Left cardiac atrium (tissue), 4 donors: Measurements from ENCODE around the gene CFAP97D1. TPM values are rescaled to one million over a fixed set of nuclear protein-coding genes. Genes with fewer than 3 reads are reported as not detected.

Experiments used
- ATAC-seq, 2 donors: fragments of 200-7000 bp; cut with Tn5 transposase; one replicate each; pipeline ENCODE4 v1.9.1; 2020; ENCODE audit warnings: mild to moderate bottlenecking in 2 of 2, moderate library complexity in 2 of 2
- DNase-seq: peaks from one replicate; pipeline ENCODE4 v3.0.0-alpha.2; 2020
- intact Hi-C, 2 donors: fragments of 100-400 bp; cut with DNase I; formaldehyde crosslinking; loops; one replicate each; pipeline versions ENCODE4 v1.14.1 to v1.15.1; 2022 to 2023
- total RNA-seq, 2 donors: library from RNA; stranded (reverse); fragmentation: NEBNext Ultra II Directional; extraction: Animal tissue kit (Norgen Biotek cat#: 25700); gene quantifications; one replicate each; pipeline ENCODE4 v1.2.1, GENCODE V29; 2021
- donor health status: DM: no; HTN: yes; CAD: no.
- donor health status: DM: no; HTN: yes; CAD: no; lungs with severe emphysema.
- donor health status: DM: yes; HTN: yes; CAD: no.
- donor health status: Dilated cardiomyopathy.

The CFAP97D1 gene
- total RNA-seq, 2 donors from 2014 or later, result not detected

DNA sequence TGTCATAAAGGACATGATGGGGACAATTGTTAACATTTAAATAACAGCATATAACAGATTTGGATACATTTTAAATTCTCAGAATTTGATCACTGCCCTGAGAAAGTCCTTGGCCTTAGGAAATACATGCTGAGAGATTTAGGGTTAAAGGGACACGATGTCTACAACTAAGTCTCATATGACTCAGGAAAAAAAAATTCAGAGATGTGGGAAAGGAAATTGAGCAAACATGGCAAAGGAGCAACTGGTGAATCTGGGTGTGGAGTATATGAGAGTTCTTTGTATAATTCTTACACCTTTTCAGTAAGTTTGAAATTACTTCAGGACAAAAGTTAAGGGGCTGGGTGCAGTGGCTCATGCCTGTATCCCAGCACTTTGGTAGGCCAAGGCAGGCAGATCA, 34.5 kb downstream of the CFAP97D1 start:
- intact Hi-C loops, result no loop called here
- no peak for DNase-seq
- no peak for ATAC-seq

DNA sequence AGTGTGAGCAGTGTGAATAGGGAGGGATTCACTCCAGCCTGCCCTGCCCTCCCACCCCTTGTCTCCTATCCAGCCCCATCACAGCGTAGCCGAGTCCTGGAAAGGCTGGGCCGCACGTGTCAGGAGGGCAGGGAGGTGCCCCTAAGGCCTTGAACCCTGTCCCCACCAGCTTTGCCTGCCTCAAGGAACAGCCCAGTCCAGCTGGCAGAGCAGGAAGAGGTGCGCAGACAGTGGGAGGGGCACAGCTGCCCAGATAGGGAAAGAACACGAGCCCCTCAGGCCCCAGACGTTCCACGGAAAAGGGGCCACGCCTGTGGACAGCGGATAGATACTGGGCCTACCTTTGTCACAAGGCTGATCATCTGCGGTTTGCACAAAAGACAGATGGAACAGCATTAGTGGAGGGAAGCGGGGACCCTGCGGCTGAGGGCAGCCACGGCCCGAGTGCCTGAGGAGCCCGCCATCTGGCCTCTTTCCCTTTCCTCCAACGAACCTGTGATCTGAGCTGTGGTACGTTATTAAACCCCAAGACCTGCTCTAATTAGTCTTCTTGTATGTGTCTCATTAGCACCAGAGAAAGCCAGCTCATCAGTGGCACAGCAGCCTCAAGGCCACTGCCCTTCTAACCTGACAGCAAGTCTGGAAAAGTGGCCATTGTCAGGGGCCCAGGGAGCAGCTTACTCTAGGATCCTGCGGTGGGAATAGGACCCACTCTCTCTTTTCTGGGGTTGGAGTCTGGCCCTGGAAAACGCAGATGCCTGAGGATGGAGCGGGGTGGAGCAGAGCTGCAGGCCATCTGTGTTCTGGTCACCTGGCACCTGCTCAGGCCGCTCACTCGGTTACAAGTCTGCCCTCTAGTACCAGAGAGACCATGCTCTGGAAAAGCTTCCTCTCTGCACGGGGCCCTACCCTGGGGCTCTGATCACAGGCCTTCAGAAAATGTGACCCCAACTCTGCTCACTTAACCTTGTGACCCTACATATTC, 36.4 kb downstream of the CFAP97D1 start:
- DNase-seq, result no peak
- intact Hi-C loops, result no loop called here
- ATAC-seq, result no peak

- intact Hi-C loops, result no loop called here
- ATAC-seq, result no peak
- DNase-seq, result no peak
Measured at GRCh38 chr17:43817826-43818225, 37.6 kb downstream of the CFAP97D1 start.

GRCh38 chr17:43818966-43819365, 38.7 kb downstream of the CFAP97D1 start:
- intact Hi-C loops, result no loop called here
- no peak for DNase-seq
- no peak for ATAC-seq

DNA sequence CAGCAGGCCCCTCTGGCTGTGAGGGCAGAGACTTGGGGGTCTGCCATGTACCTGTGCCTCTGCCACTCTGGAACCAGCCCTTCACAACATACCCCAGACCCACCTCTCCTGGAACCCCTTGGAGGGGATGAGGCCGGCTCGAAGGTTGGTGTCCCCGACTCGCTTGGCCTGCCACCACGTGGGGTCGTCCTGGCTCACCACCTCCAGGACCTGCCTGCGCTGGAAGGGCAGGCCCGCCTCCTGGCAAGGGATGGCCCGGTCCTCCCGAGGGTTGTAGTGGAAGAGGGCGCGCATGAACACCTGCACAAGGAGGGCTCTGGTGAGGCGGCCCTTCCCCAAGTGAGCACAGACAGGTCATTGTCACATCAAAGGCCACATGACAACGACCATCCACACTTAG, 40.5 kb downstream of the CFAP97D1 start:
- ATAC-seq (no peak), DNase-seq (no peak)
- intact Hi-C loops, result no loop called here

DNA sequence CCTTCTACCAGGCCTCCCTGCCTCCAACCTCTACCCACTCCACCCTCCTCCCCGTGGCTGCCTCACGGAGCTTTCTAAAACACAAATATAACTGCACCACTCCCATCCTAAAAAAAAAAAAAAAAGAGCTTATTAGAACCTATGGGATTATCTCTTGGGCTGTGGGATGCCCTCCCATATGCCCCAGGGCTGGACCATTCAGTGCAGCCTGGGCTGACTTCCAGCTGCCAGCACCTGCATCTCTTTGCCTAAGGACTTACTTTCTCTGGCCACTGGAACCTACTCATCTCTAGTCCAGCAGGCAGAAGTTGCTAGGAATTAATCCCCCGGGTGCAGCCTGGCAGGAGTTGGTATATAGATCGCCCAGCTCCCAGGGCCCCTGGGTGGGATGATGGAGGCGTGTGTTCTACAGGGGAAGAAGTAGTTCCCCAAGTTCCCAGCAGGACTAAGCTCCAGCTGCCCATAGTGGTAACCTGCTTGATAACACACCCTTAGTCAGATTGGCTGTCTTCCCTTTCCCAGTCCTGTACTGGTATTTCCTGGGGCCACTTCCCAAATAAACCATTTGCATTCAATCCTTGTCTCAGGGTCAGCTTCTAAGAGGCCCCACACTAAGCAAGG, 42.4 kb downstream of the CFAP97D1 start:
- intact Hi-C loops, result loop anchor here in 1 of 2 donors (2.0 kb wide), 1 partner anchor 50 kb away; no protein-coding TSS in a partner anchor
- DNase-seq (no peak), ATAC-seq (peak; percentile 28 to 41)

DNA sequence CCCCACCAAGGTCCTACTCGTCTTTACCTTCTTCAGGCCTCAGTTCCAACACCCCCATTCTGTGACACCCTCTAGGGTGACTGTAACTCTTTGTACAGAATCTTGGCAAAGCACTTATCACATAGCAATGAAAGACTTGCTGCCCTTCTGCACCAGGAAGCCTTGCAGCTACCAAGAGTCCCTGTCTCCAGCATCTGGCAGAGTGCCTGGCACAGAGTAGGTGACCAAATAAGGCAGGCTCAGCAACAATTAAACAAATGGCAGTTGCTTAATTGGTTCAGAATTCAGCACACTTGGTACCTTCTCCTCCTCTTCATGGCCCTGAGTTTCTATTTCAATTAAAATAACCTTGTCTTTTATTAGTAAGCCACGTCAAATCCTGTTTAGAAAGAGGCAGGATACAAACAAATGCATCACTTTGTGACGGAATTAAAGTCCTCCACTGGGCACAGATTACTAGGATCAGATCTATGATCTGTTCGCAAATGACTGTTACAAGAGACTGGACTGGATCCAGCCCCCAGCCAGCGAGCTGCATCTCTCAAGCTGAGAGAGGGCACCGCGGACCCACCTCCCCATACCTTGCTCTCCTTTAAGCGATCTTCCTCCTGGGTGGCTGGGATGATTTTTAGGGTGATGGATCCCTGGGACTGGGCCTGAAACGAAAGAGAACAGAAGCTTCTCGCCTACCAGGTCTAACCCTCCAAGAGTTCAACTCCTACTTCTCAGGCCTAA, 43.3 kb downstream of the CFAP97D1 start:
- intact Hi-C loops, result loop anchor here in 1 of 2 donors (2.0 kb wide), 1 partner anchor 49 kb away; no protein-coding TSS in a partner anchor
- ATAC-seq, result peak; percentile 80 to 86
- DNase-seq, result peak; percentile 77

DNA sequence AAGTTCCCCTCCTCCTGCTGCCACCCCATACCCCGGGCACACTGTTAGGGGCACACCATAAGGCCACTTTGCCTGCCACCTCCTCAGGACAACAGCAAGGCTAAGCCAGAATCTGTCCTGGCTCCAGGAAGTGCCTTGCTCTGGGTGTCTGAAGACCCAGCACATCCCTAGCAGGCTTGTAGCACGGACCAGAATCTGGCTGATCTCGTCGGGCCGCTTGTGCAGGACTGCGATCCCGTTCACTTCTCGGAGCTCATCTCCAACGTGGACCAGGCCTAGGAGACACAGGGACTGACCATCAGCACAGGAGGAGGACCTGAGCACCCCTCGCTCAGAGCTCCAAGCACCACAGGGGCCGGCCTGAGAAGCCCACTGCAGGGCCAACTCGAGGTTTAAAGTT, 45.3 kb downstream of the CFAP97D1 start:
- intact Hi-C loops, result no loop called here
- DNase-seq (no peak), ATAC-seq (no peak)

- intact Hi-C loops, result no loop called here
- ATAC-seq (no peak), DNase-seq (no peak)
Measured at GRCh38 chr17:43826206-43826605, 46.0 kb downstream of the CFAP97D1 start.

- DNase-seq (no peak), ATAC-seq (no peak)
- intact Hi-C loops, result no loop called here
Measured at GRCh38 chr17:43827596-43827995, 47.4 kb downstream of the CFAP97D1 start.

DNA sequence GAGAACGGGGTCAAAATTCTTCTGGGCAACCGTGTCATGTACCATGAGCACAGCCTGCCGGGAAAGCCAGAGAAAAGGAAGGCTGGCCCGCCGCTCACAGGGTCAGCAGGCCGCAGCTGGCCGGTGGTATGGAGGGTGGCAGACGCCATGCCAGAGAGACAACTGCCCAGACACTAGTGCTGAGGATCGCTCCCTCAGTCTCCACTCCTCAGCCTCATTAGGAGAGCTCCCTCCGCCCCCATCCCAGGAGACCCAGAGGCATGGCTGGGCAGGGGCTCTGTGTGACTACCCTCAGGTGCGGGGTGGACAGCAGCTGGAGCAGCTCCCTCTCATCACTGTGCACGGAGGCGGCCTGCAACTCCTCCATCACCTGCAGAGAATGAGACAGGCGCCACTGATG, 49.5 kb downstream of the CFAP97D1 start:
- intact Hi-C loops, result loop anchor here in 1 of 2 donors (5.0 kb wide), 1 partner anchor 52 kb away; the partner anchor contains the start of gene DUSP3
- no peak for DNase-seq
- ATAC-seq, result no peak

- intact Hi-C loops, result loop anchor here in 1 of 2 donors (5.0 kb wide), 1 partner anchor 53 kb away; the partner anchor contains the start of gene DUSP3
- ATAC-seq, result no peak
- DNase-seq, result no peak
Measured at GRCh38 chr17:43830510-43831140, 50.4 kb downstream of the CFAP97D1 start.

DNA sequence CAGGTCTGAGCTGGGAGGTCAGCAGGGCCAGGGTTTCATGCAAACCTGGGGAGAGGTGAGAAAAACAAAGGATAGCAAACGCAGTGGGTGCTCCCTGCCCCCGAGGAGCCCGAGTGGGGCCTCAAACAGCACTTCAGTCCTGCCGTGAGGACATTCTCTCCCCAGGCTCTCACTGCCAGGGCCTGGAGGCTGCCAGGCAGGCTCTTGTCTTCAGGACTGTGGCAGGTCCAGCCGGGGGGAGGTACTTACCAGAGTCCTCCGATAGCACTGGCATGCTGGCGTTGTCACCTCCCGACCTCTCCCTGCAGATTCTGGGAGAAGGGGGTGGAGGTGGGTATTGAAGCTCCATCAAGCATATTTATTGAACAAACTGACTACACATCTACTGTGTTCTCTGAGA, 51.4 kb downstream of the CFAP97D1 start:
- intact Hi-C loops, result loop anchor here in 1 of 2 donors (5.0 kb wide), 1 partner anchor 54 kb away; the partner anchor contains the start of gene DUSP3
- DNase-seq, result peak; percentile 79
- ATAC-seq, result peak; percentile 58 to 65

- ATAC-seq (peak; percentile 69 to 79), DNase-seq (peak; percentile 58)
- intact Hi-C loops, result loop anchor here in 1 of 2 donors (5.0 kb wide), 1 partner anchor 55 kb away; the partner anchor contains the start of gene DUSP3
Measured at GRCh38 chr17:43832168-43832975, 52.1 kb downstream of the CFAP97D1 start.

GRCh38 chr17:43832976-43833829, 53.0 kb downstream of the CFAP97D1 start, which contains the start of gene MPP3:
Gene MPP3, minus strand, starts transcription at chr17:43833146. Its CDS starts 1,240 bp downstream, at chr17:43831906.
- ATAC-seq, result peak; percentile 92 to 93
- peak; percentile 82 for DNase-seq
- intact Hi-C loops, result loop anchor here in 1 of 2 donors (5.0 kb wide), 1 partner anchor 56 kb away; the partner anchor contains the start of gene DUSP3

GRCh38 chr17:43834106-43834505, 53.9 kb downstream of the CFAP97D1 start:
- no peak for DNase-seq
- intact Hi-C loops, result loop anchor here in 1 of 2 donors (5.0 kb wide), 1 partner anchor 57 kb away; the partner anchor contains the start of gene DUSP3
- ATAC-seq, result no peak
